AG09319 (cell line): ENCODE results near the gene AUTS2.

Experiments used
- DNase-seq: peaks from one replicate; pipeline ENCODE4 v3.0.0-alpha.2; 2010; ENCODE audit warnings: low read depth; ENCODE audit errors: extremely low read depth
- CTCF ChIP-seq: IDR thresholded peaks from 2 replicates; pipeline ENCODE4 v1.5.1; 2011; ENCODE audit warnings: low read depth, mild to moderate bottlenecking, inconsistent platforms, low read length, moderate library complexity

Gene AUTS2

GRCh38 chr7:70032649-70033048 is 434.4 kb downstream of the AUTS2 start:
- TF ChIP-seq CTCF = no peak

GRCh38 chr7:70033226-70033625 is 435.0 kb downstream of the AUTS2 start:
- no peak for TF ChIP-seq CTCF
- no peak for DNase-seq

More at GRCh38 chr7:70032649-70033048, 434.4 kb downstream of the AUTS2 start:
- no peak for DNase-seq

GRCh38 chr7:70034999-70035398 is 436.7 kb downstream of the AUTS2 start:
- DNase-seq = no peak
- TF ChIP-seq CTCF = no peak

- DNase-seq = no peak
- no peak for TF ChIP-seq CTCF
Observed at GRCh38 chr7:70035519-70035918, 437.2 kb downstream of the AUTS2 start.

GRCh38 chr7:70035955-70036354 is 437.7 kb downstream of the AUTS2 start:
- DNase-seq = no peak
- TF ChIP-seq CTCF = no peak

GRCh38 chr7:70036695-70037094 is 438.4 kb downstream of the AUTS2 start:
- no peak for DNase-seq
- no peak for TF ChIP-seq CTCF

- no peak for DNase-seq
- no peak for TF ChIP-seq CTCF
Observed at GRCh38 chr7:70037171-70037933, 439.1 kb downstream of the AUTS2 start.
